Midbrain (tissue), 1 donor: ENCODE results near the gene MKNK2.

ENCODE experiments used
- DNase-seq: peaks from one replicate; lab custom pipeline; 2025; lab: John Stamatoyannopoulos, UW

The MKNK2 gene

GRCh38 chr19:2080336-2080988, 29.4 kb upstream of the MKNK2 start:
- DNase-seq, result no peak

GRCh38 chr19:2079865-2080301, 28.8 kb upstream of the MKNK2 start:
- no peak for DNase-seq

GRCh38 chr19:2079076-2079864, 28.2 kb upstream of the MKNK2 start:
- DNase-seq, result no peak

- no peak for DNase-seq
These were observed 27.0 kb upstream of the MKNK2 start for GRCh38 chr19:2077833-2078619.

- DNase-seq, result no peak
These were observed 26.4 kb upstream of the MKNK2 start for GRCh38 chr19:2077398-2077797.

GRCh38 chr19:2076526-2076944, 25.5 kb upstream of the MKNK2 start:
- no peak for DNase-seq

GRCh38 chr19:2072757-2073551, 21.9 kb upstream of the MKNK2 start:
- DNase-seq, result no peak

GRCh38 chr19:2070986-2071673, 20.1 kb upstream of the MKNK2 start:
- DNase-seq, result no peak

GRCh38 chr19:2070436-2070827, 19.4 kb upstream of the MKNK2 start:
- no peak for DNase-seq

- DNase-seq, result peak; percentile 32
These were observed 13.9 kb upstream of the MKNK2 start for GRCh38 chr19:2064788-2065524.

GRCh38 chr19:2064395-2064787, 13.3 kb upstream of the MKNK2 start:
- no peak for DNase-seq

- DNase-seq, result no peak
These were observed 12.8 kb upstream of the MKNK2 start for GRCh38 chr19:2063824-2064223.

- DNase-seq, result no peak
These were observed 11.7 kb upstream of the MKNK2 start for GRCh38 chr19:2062770-2063169.

- no peak for DNase-seq
These were observed 11.3 kb upstream of the MKNK2 start for GRCh38 chr19:2062389-2062729.

GRCh38 chr19:2061495-2062388, 10.7 kb upstream of the MKNK2 start:
- peak; percentile 99 for DNase-seq

GRCh38 chr19:2060884-2061494, 9.9 kb upstream of the MKNK2 start:
- DNase-seq, result peak; percentile 79

- DNase-seq, result peak; percentile 60
These were observed 8.6 kb upstream of the MKNK2 start for GRCh38 chr19:2059422-2060201.
